Activated B cell treated with CpG ODN at 0.5 μM for 24 hours (primary cell): ENCODE measurements around the gene LAMC3. TPM values are rescaled to one million over a fixed set of nuclear protein-coding genes. Genes with fewer than 3 reads are reported as not detected.

Experiments
- ATAC-seq: fragments of 200-7000 bp; cut with Tn5 transposase; one replicate; pipeline ENCODE4 v1.10.0; 2021; ENCODE audit warnings: low read depth, mild to moderate bottlenecking, moderate library complexity
- CTCF ChIA-PET: fragments of 350-600 bp; sonication (Branson Sonifier 250); formaldehyde crosslinking; loops from one replicate; lab custom pipeline; 2021; ENCODE audit warnings: antibody characterized with exemption; lab: Charles Lee
- POLR2A ChIA-PET: fragments of 350-600 bp; sonication (Branson Sonifier 250); formaldehyde crosslinking; loops from one replicate; lab custom pipeline; 2021; ENCODE audit warnings: antibody characterized with exemption; lab: Charles Lee
- DNase-seq: peaks from one replicate; pipeline ENCODE4 v3.0.0; 2022
- H3K27ac Mint-ChIP-seq: one replicate; pipeline ENCODE4 v1.8.0; 2020; ENCODE audit warnings: mixed read lengths
- H3K27me3 Mint-ChIP-seq: one replicate; pipeline ENCODE4 v1.8.0; 2021; ENCODE audit warnings: mixed read lengths
- H3K36me3 Mint-ChIP-seq: one replicate; pipeline ENCODE4 v1.8.0; 2021; ENCODE audit warnings: low read depth, mixed read lengths
- H3K4me1 Mint-ChIP-seq: one replicate; pipeline ENCODE4 v1.8.0; 2021; ENCODE audit warnings: mixed read lengths
- H3K4me3 Mint-ChIP-seq: one replicate; pipeline ENCODE4 v1.8.0; 2020; ENCODE audit warnings: mild to moderate bottlenecking, mixed read lengths
- H3K9me3 Mint-ChIP-seq: one replicate; pipeline ENCODE4 v1.8.0; 2020; ENCODE audit warnings: mixed read lengths
- CTCF ChIP-seq: fragments of 200-600 bp; IDR thresholded peaks from one replicate; pipeline ENCODE4 v1.8.0; 2022; ENCODE audit warnings: antibody characterized with exemption, mild to moderate bottlenecking
- intact Hi-C: fragments of 100-400 bp; cut with micrococcal nuclease; formaldehyde crosslinking; loops from one replicate; pipeline ENCODE4 v1.15.1; 2024
- total RNA-seq: library from RNA; stranded (reverse); gene quantifications from 2 replicates; pipeline ENCODE4 v1.2.3, GENCODE V29; 2022

The LAMC3 gene
- total RNA-seq, 1 donor from 2014 or later: not detected

DNA sequence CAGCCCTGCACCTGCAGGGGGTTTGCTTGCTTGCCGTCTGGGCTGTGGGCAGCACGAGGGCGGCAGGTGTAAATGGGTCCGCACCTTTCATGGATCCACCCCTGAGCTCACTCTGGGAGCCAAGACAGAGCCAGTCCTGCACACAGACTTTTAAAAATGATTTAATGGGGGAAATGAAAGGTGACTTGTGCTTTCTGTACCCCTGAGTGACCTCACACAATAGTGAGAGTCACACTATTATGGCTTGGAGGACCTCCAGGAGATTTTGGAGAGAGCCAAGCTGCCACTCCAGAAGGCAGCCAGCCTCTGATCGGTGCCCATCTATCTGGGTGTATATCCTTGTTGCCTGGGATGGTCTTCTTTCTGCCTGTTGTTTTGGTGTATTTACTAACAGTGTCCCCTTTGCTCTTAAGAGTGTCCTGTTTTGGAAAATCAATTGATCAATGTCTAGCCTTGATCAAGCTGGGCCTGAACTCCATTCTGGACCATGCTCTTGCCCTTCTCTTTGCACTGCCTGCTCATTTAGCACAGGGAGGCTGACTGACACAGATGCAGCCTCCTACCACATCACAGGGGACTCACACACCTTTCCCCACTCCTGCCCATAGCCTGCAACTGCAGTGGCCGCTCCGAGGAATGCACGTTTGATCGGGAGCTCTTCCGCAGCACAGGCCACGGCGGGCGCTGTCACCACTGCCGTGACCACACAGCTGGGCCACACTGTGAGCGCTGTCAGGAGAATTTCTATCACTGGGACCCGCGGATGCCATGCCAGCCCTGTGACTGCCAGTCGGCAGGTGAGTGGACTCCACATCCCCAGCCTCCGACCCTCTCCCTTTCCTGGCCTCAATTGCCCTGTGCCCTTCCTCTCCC lies 29.5 kb downstream of the LAMC3 start:
- ATAC-seq: no peak
- H3K36me3 Mint-ChIP-seq: no peaks in the 10 kb centered on the region
- no peak overlapping the region for H3K27ac Mint-ChIP-seq
- ChIA-PET CTCF (interaction anchor here (0.8 kb wide), 1 partner anchor 8 kb away, joined by 3 read pairs; no protein-coding TSS in a partner anchor), POLR2A (no interaction called here)
- H3K27me3 Mint-ChIP-seq: peaks cover 8% of the 10 kb centered on the region
- no peak for DNase-seq
- H3K4me3 Mint-ChIP-seq: no peak overlapping the region
- no peaks in the 10 kb centered on the region for H3K9me3 Mint-ChIP-seq
- intact Hi-C loops: no loop called here
- no peaks in the 10 kb centered on the region for H3K4me1 Mint-ChIP-seq
- no peak for TF ChIP-seq CTCF

- H3K27ac Mint-ChIP-seq: no peak overlapping the region
- H3K9me3 Mint-ChIP-seq: no peaks in the 10 kb centered on the region
- TF ChIP-seq CTCF: no peak
- ChIA-PET CTCF (no interaction called here), POLR2A (interaction anchor here (0.6 kb wide), 1 partner anchor 1866 kb away, joined by 3 read pairs; no protein-coding TSS in a partner anchor)
- no peaks in the 10 kb centered on the region for H3K36me3 Mint-ChIP-seq
- H3K27me3 Mint-ChIP-seq: peaks cover 8% of the 10 kb centered on the region
- intact Hi-C loops: no loop called here
- H3K4me1 Mint-ChIP-seq: no peaks in the 10 kb centered on the region
- H3K4me3 Mint-ChIP-seq: no peak overlapping the region
- ATAC-seq (no peak), DNase-seq (no peak)
Measured at GRCh38 chr9:131039129-131039954, 30.4 kb downstream of the LAMC3 start.

DNA sequence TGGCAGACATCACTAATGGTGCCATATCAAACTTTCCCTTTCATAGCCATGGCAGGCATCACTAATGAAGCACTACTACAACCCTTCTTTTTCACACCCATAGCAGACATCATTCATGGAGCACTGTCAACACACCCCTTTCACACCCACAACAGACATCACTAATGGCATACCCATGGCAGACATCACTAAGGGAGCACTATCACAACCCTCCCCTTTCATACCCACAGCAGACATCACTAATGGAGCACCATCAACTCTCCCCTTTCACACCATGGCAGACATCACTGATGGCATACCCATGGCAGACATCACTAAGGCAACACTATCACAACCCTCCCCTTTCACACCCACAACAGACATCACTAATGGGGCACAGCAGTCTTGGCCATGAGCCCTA lies 33.7 kb downstream of the LAMC3 start:
- no peaks in the 10 kb centered on the region for H3K9me3 Mint-ChIP-seq
- CTCF ChIA-PET: interaction anchor here (1.0 to 2.1 kb wide), 5 partner anchors 14 to 342 kb away, joined by 3 to 13 read pairs (median 6); no protein-coding TSS in a partner anchor
- H3K27me3 Mint-ChIP-seq: peaks cover 6% of the 10 kb centered on the region

DNA sequence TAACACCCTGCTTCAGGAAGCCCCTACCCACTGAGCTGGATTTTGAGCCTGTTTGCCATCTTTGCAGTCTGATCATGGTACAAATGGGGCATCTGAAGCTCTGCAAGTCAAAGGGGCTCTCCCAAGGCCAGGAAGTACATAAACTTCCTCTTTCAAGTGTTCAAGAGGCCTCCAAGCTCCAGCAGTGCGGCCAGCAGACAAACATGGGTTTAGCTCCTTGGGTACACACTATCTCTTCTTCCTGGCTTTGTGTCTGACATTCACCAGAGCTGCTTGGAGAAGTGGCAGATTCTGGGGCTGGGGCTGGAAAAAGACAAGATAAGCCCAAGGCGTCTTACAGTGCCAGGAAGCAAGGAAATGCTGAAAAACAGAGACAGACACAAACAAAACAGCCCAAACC lies 34.1 kb downstream of the LAMC3 start:
- POLR2A ChIA-PET: interaction anchor here (0.6 to 1.6 kb wide), 6 partner anchors 276 to 1987 kb away, joined by 3 to 5 read pairs (median 4); partner anchors contain the start of genes EXOSC2 and GTF3C5
- Mint-ChIP-seq H3K27ac (no peak overlapping the region), H3K27me3 (peaks cover 3% of the 10 kb centered on the region), H3K9me3 (no peaks in the 10 kb centered on the region), H3K4me1 (peaks cover 10% of the 10 kb centered on the region), H3K4me3 (no peak overlapping the region), H3K36me3 (no peaks in the 10 kb centered on the region)
- CTCF ChIA-PET: interaction anchor here (0.7 to 2.1 kb wide), 8 partner anchors 9 to 342 kb away, joined by 3 to 13 read pairs (median 4); no protein-coding TSS in a partner anchor
- TF ChIP-seq CTCF: no peak
- intact Hi-C loops: no loop called here
- ATAC-seq (peak; percentile 79), DNase-seq (peak; percentile 27)

More for the DNA sequence above, 33.7 kb downstream of the LAMC3 start:
- no peak overlapping the region for H3K4me3 Mint-ChIP-seq
- POLR2A ChIA-PET: interaction anchor here (0.6 to 1.6 kb wide), 4 partner anchors 329 to 1988 kb away, joined by 3 to 4 read pairs (median 4); partner anchors contain the start of genes EXOSC2 and GTF3C5
- no peak for TF ChIP-seq CTCF
- DNase-seq: no peak
- peak; percentile 3 for ATAC-seq
- H3K27ac Mint-ChIP-seq: no peak overlapping the region
- H3K4me1 Mint-ChIP-seq: peaks cover 10% of the 10 kb centered on the region
- intact Hi-C loops: loop anchor here (1.0 kb wide), 1 partner anchor 335 kb away; no protein-coding TSS in a partner anchor
- no peaks in the 10 kb centered on the region for H3K36me3 Mint-ChIP-seq
